Measurements from ENCODE around the gene OR51E2. TPM values are rescaled to one million over a fixed set of nuclear protein-coding genes. Genes with fewer than 3 reads are reported as not detected.

OR51E2 gene
- total and polyA plus RNA-seq, 7 donors, result 0.10 to 0.23 (median 0.19) TPM; not detected in 2

DNA sequence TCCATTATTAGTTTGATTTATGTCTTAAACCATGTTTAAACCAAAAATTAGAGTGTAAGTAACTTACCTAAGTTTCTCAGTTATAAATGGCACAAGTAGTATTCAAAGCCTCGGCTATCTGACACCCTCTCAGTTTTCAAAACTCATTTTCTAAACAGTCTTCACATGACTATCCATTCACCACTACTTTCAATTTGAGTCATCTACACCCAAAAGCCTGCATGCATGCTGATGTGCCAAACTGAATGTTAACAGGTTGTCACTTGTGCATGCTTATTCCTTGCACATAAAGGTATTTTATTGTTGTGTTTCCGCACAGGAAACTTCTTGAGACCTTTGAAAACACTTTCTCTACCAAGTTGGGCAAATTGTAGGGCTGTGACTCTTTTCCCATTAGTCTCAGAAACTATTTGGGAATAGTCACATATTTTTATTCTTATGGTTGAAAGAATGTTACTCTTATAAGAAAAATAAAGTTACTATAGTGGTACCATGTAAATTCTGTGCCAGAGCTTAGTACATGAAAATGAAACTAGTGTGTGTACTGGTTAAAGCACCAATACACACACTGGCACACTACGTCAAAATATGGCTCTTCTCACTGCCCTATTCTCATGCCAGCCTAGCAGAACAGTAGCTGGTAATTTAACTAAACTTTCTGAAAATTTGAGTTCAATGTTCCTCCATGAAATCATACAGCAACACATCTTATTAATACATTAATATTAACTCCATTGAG, 2.2 kb upstream of the OR51E2 start:
- TF ChIP-seq, protein P1, sequence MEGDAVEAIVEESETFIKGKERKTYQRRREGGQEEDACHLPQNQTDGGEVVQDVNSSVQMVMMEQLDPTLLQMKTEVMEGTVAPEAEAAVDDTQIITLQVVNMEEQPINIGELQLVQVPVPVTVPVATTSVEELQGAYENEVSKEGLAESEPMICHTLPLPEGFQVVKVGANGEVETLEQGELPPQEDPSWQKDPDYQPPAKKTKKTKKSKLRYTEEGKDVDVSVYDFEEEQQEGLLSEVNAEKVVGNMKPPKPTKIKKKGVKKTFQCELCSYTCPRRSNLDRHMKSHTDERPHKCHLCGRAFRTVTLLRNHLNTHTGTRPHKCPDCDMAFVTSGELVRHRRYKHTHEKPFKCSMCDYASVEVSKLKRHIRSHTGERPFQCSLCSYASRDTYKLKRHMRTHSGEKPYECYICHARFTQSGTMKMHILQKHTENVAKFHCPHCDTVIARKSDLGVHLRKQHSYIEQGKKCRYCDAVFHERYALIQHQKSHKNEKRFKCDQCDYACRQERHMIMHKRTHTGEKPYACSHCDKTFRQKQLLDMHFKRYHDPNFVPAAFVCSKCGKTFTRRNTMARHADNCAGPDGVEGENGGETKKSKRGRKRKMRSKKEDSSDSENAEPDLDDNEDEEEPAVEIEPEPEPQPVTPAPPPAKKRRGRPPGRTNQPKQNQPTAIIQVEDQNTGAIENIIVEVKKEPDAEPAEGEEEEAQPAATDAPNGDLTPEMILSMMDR (IDR thresholded peaks at IDR 0.05), result no peak
- peaks cover 3% of the 10 kb centered on the region for H3K4me1 ChIP-seq
- H3K27ac ChIP-seq, result no peak overlapping the region
- H3K4me3 ChIP-seq, result no peak overlapping the region
- H3K9me3 ChIP-seq, result no peaks in the 10 kb centered on the region
- ATAC-seq (no peak), DNase-seq (no peak)
- no peaks in the 10 kb centered on the region for H3K36me3 ChIP-seq (ENCODE audit: insufficient read depth in 1 of 2, low read depth in 1 of 2)
- no peaks in the 10 kb centered on the region for H3K27me3 ChIP-seq (ENCODE audit: insufficient read depth in 3 of 3, low read length in 2 of 3)
- 82 to 88% (median 87%) methylated on average over 3 of the region's 3 CpGs for WGBS, 3 donors
- intact Hi-C loops (cut with DNase I), result no loop called here

DNA sequence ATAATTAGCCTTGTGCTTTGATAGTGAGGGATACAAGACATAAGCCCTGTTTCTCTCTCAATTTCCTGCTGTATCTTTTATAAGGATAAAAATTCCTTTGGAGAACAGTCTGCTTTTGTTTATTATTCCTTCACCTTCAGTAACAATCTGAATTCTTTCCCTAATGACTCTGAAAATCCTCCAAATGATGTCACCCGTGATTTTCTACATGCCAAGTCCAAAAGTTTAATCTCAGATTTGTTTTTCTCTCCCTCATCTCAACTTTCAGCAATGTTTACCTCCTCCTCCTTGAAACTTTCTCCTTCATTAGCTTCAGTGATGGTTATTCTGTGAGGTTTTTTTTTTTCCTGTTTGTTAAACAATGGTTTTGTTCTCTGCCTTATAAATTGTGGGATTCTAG, 2.2 kb downstream of the OR51E2 start:
- no peak overlapping the region for H3K27ac ChIP-seq
- H3K27me3 ChIP-seq (ENCODE audit: insufficient read depth in 3 of 3, low read length in 2 of 3), result peaks cover 0 to 3% (median 0%) of the 10 kb centered on the region in 3 donors
- no peaks in the 10 kb centered on the region for H3K36me3 ChIP-seq (ENCODE audit: insufficient read depth in 1 of 2, low read depth in 1 of 2)
- intact Hi-C loops (cut with DNase I), result no loop called here
- TF ChIP-seq, protein P1 (IDR thresholded peaks at IDR 0.05), result no peak
- ATAC-seq (no peak), DNase-seq (no peak)
- no peaks in the 10 kb centered on the region for H3K9me3 ChIP-seq
- no peak overlapping the region for H3K4me3 ChIP-seq
- 24 to 26% (median 25%) methylated on average over 1 of the region's 1 CpG for WGBS, 3 donors
- no peaks in the 10 kb centered on the region for H3K4me1 ChIP-seq

DNA sequence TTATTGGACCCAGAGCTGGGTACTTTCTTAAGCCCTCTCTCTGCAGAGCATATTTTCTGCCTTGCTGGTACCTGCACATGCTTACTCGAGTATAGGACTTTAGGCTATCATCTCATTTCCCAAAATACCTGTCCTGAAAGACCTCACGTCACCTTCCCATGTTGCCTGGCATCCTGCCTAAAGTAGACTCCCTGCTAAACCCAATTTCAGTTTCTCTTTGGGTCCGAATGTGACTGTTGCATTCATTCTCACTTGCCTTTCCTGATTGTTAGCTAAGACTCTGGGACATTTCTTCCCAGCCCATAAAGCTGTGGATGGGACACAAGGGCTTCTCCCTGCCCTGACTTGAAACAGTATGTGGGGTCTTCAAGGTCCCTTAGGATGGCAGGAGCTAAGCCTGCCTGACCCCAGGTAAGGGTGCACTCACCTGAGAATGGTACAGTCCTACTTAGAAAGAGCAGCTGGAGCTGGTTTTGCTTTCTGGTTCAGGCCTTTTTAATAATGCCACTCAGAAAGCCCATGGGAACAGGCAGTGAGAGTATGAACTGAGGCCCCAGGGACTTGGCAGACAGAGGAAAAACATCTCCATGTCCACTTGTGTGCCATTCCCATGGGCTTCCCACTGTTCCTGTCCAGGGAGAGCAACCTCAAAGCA, 12.9 kb downstream of the OR51E2 start:
- intact Hi-C loops (cut with DNase I), result no loop called here
- H3K36me3 ChIP-seq (ENCODE audit: insufficient read depth in 1 of 2, low read depth in 1 of 2), result no peaks in the 10 kb centered on the region
- 78 to 85% (median 84%) methylated on average over 3 of the region's 3 CpGs for WGBS, 3 donors
- no peak overlapping the region for H3K27ac ChIP-seq
- ATAC-seq, result no peak
- DNase-seq, result no peak
- no peaks in the 10 kb centered on the region for H3K27me3 ChIP-seq (ENCODE audit: insufficient read depth in 3 of 3, low read length in 2 of 3)
- H3K4me3 ChIP-seq, result no peak overlapping the region
- H3K9me3 ChIP-seq, result no peaks in the 10 kb centered on the region
- H3K4me1 ChIP-seq, result no peaks in the 10 kb centered on the region
- TF ChIP-seq, protein P1 (IDR thresholded peaks at IDR 0.05), result no peak

DNA sequence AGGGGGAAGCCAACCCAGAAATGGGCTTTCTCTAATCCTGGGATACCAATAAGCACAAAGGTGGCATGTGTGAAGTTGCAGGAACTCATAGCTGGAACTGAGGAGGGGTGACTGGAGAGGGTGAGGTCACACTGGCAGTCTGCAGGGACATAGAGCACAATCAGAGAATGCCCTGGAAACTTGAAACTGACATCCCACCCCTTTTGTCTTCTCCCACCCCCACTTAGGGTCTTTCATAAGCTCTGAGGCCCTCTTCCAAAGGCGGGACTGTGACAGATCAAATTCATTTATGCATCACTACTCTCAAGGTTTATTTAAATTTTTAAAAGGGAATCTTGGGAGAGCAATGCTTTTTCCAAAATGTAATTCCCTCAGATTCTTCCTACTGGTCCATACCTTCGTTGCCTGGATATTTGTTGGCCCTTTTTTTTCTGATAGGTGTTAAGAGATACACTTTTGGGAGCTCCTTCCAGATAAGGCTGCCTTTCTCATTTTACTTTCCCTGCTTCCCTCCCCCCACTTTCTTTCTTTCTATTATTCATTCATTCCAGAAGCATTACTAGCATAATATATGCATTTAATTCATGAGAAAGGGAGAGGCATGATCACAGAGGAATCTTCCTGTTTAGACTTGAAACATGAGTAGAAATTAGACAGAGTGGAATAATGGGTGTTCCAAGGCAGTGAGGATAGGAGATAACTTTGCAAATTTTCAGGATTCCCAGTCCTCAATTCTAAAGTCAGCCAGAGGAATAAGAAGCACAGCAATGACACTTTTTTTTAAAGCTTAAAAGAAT, 14.8 kb downstream of the OR51E2 start:
- TF ChIP-seq, protein P1 (IDR thresholded peaks at IDR 0.05), result no peak
- 55 to 86% (median 71%) methylated on average over 2 of the region's 2 CpGs for WGBS, 3 donors
- Histone ChIP-seq H3K27me3 (ENCODE audit: insufficient read depth in 3 of 3, low read length in 2 of 3) (no peaks in the 10 kb centered on the region), H3K4me1 (no peaks in the 10 kb centered on the region), H3K4me3 (no peak overlapping the region), H3K36me3 (ENCODE audit: insufficient read depth in 1 of 2, low read depth in 1 of 2) (no peaks in the 10 kb centered on the region), H3K9me3 (no peaks in the 10 kb centered on the region), H3K27ac (no peak overlapping the region)
- no peak for DNase-seq
- intact Hi-C loops (cut with DNase I), result no loop called here
- no peak for ATAC-seq

Measured in psoas muscle (tissue), 8 donors.